Esophagus (tissue), 2 donors: ENCODE measurements around the gene ADCY4. TPM values are rescaled to one million over a fixed set of nuclear protein-coding genes. Genes with fewer than 3 reads are reported as not detected.
A peak's percentile ranks its signal among the peaks of the same experiment; 100 is the strongest.

Experiments
- H3K27ac ChIP-seq, 2 donors: one replicate each; pipeline ENCODE4 v1.5.1; 2013; ENCODE audit warnings: low read depth in 2 of 2, mild to moderate bottlenecking in 2 of 2, inconsistent platforms in 1 of 2, low read length in 1 of 2, moderate library complexity in 1 of 2
- H3K27me3 ChIP-seq, 2 donors: one replicate each; pipeline ENCODE4 v1.6.1; 2013; ENCODE audit warnings: low read length in 2 of 2, control low read depth in 1 of 2, mild to moderate bottlenecking in 1 of 2; ENCODE audit not compliant: insufficient read depth in 2 of 2, control insufficient read depth in 1 of 2
- H3K36me3 ChIP-seq, 2 donors: one replicate each; pipeline ENCODE4 v1.6.1; 2013; ENCODE audit warnings: low read length in 1 of 2; ENCODE audit not compliant: control insufficient read depth in 2 of 2, insufficient read depth in 2 of 2
- H3K4me1 ChIP-seq, 2 donors: one replicate each; pipeline ENCODE4 v1.6.1; 2013; ENCODE audit warnings: low read length in 1 of 2; ENCODE audit not compliant: control insufficient read depth in 2 of 2, insufficient read depth in 2 of 2
- H3K4me3 ChIP-seq, 2 donors: one replicate each; pipeline ENCODE4 v1.5.1; 2013; ENCODE audit warnings: low read length in 2 of 2, mild to moderate bottlenecking in 2 of 2, low read depth in 1 of 2, moderate library complexity in 1 of 2
- H3K9me3 ChIP-seq, 2 donors: one replicate each; pipeline ENCODE4 v1.6.1; 2013; ENCODE audit warnings: mild to moderate bottlenecking in 2 of 2, low read depth in 1 of 2, low read length in 1 of 2, moderate library complexity in 1 of 2; ENCODE audit not compliant: control insufficient read depth in 2 of 2, insufficient read depth in 1 of 2
- WGBS, 2 donors: extraction: QIAGEN DNeasy Blood & Tissue Kit; methylation state at CpG; one replicate each; pipeline ENCODE4 v1.1.7; 2013; 5-methylcytosine and 5-hydroxymethylcytosine counted together
- polyA plus RNA-seq, 2 donors: library from polyadenylated mRNA; stranded (reverse); fragments of 200-250 nt; gene quantifications; one replicate each; pipeline ENCODE4 v1.2.3, GENCODE V29; 2013
- donor health status: healthy with polysubstance abuse.
- donor health status: Bipolar disorder and iron deficiency.

ADCY4 gene
- polyA plus RNA-seq, 2 donors = 10.2 to 23.3 TPM

GRCh38 chr14:24367514-24368211, 32.8 kb upstream of the ADCY4 start, which contains the start of gene NFATC4:
Gene NFATC4, plus strand, starts transcription at chr14:24368184. Its CDS starts 157 bp downstream, at chr14:24368341.
- no peaks in the 10 kb centered on the region for H3K9me3 ChIP-seq
- peaks cover 0 to 2% of the 10 kb centered on the region in 2 donors for H3K27me3 ChIP-seq
- peak within 1 kb of the TSS; percentile 92 for H3K27ac ChIP-seq
- peak within 1 kb of the TSS; percentile 52 to 53 for H3K4me3 ChIP-seq
- H3K4me1 ChIP-seq = peaks cover 0 to 13% of the 10 kb centered on the region in 2 donors
- 4 to 8% methylated on average over 21 of the region's 21 CpGs for WGBS, 2 donors
- no peaks in the 10 kb centered on the region for H3K36me3 ChIP-seq

DNA sequence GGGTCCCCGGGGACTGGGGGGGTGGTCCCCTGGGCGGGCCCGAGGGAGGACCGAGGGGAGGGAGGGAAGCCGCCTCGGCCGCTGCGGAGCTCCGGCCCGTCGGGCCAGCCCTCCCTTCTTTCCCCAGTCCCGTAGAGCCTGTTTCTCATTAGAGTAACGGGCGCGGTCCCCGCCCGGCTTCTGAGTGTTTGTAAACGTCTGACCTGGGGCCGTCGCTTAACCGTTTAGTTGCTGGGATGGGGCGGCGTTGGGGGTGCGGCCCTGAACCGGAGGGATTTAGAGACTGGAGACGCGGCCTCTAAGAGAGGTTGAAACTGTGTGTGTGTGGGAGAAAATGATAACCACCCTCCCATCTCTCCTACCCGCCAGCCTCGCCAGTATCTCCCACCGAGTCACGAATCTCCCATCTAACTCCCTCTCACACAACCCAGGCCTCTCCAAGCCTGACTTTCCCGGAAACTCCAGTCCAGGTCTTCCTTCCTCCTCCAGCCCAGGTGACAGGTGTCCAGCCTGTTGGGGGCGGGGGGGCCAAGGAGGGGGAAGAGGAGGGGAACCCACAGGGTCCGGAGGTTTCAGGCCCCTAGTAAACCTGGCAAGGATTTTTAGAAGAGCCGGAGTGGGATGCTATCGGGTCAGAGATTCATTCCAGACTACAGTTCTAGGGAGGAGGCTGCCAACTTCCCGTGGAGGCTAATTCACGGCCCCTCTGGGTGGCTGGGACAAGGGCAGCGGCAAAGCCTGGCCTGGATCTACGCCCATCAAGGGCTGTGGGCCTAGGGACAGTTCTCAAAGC, 32.0 kb upstream of the ADCY4 start:
- H3K4me1 ChIP-seq = peaks cover 0 to 13% of the 10 kb centered on the region in 2 donors
- H3K27me3 ChIP-seq = peaks cover 0 to 2% of the 10 kb centered on the region in 2 donors
- H3K4me3 ChIP-seq = peak overlapping the region; percentile 52 to 53
- H3K9me3 ChIP-seq = no peaks in the 10 kb centered on the region
- 2 to 3% methylated on average over 40 of the region's 40 CpGs for WGBS, 2 donors
- no peaks in the 10 kb centered on the region for H3K36me3 ChIP-seq
- H3K27ac ChIP-seq = peak overlapping the region; percentile 92

- WGBS, 2 donors = 2 to 3% methylated on average over 16 of the region's 16 CpGs
Measured at GRCh38 chr14:24366413-24366720, 31.5 kb upstream of the ADCY4 start.

GRCh38 chr14:24365600-24366412, 30.9 kb upstream of the ADCY4 start:
- H3K4me3 ChIP-seq = peak overlapping the region; percentile 52 to 53
- 4% methylated on average over 28 of the region's 28 CpGs for WGBS, 2 donors
- H3K36me3 ChIP-seq = no peaks in the 10 kb centered on the region
- peaks cover 0 to 2% of the 10 kb centered on the region in 2 donors for H3K27me3 ChIP-seq
- H3K4me1 ChIP-seq = peaks cover 0 to 13% of the 10 kb centered on the region in 2 donors
- H3K9me3 ChIP-seq = no peaks in the 10 kb centered on the region
- H3K27ac ChIP-seq = peak overlapping the region; percentile 92

More at GRCh38 chr14:24366413-24366720, 31.5 kb upstream of the ADCY4 start:
- Histone ChIP-seq H3K27me3 (peaks cover 0 to 2% of the 10 kb centered on the region in 2 donors), H3K4me1 (peaks cover 0 to 13% of the 10 kb centered on the region in 2 donors), H3K4me3 (peak overlapping the region; percentile 52 to 53), H3K9me3 (no peaks in the 10 kb centered on the region), H3K36me3 (no peaks in the 10 kb centered on the region), H3K27ac (peak overlapping the region; percentile 92)

- Histone ChIP-seq H3K9me3 (no peaks in the 10 kb centered on the region), H3K27me3 (peaks cover 0 to 2% of the 10 kb centered on the region in 2 donors), H3K4me1 (peaks cover 0 to 13% of the 10 kb centered on the region in 2 donors), H3K4me3 (no peak overlapping the region), H3K36me3 (no peaks in the 10 kb centered on the region), H3K27ac (no peak overlapping the region)
- WGBS, 2 donors = 50 to 75% methylated on average over 1 of the region's 1 CpG
Measured at GRCh38 chr14:24364841-24365240, 30.0 kb upstream of the ADCY4 start.

DNA sequence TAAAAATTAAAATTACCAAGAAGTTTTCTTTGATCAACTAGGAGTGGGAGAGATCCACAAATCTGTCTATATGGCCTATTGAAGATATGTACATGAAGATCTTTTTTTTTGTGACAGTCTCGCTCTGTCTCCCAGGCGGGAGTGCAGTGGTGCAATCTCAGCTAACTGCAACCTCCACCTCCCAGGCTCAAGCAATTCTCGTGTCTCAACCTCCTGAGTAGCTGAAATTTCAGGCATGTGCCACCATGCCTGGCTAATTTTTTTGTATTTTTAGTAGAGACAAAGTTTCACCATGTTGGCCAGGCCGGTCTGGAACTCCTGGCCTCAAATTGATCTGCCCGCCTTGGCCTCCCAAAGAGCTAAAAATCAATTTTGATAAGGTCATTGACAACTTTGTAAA, 28.5 kb upstream of the ADCY4 start:
- 92 to 95% methylated on average over 5 of the region's 5 CpGs for WGBS, 2 donors
- Histone ChIP-seq H3K4me3 (no peak overlapping the region), H3K4me1 (peaks cover 0 to 11% of the 10 kb centered on the region in 2 donors), H3K9me3 (no peaks in the 10 kb centered on the region), H3K27me3 (peaks cover 0 to 2% of the 10 kb centered on the region in 2 donors), H3K27ac (no peak overlapping the region), H3K36me3 (no peaks in the 10 kb centered on the region)

GRCh38 chr14:24362241-24362960, 27.5 kb upstream of the ADCY4 start:
- no peaks in the 10 kb centered on the region for H3K27me3 ChIP-seq

DNA sequence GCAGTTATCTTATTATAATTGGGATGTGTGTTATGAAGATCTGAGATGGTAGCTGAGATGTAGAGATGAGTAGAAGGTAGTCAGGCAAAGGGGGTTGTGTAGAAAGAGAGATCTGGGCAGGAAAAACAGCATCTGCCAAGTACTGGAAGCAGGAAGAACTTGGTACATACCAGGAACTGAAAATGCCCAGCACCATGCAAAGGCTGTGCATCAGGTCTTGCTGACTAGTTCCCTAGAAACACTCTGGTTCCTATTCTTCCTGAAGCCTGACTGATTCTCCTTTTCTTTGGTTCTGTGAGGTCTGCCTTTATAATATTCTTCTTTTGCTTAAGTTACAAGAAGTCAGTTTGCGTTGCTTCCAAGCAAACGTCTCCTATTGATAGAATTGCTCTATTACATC, 26.5 kb upstream of the ADCY4 start:
- Histone ChIP-seq H3K4me3 (no peak overlapping the region), H3K27ac (no peak overlapping the region), H3K4me1 (no peaks in the 10 kb centered on the region), H3K36me3 (no peaks in the 10 kb centered on the region), H3K27me3 (no peaks in the 10 kb centered on the region), H3K9me3 (no peaks in the 10 kb centered on the region)
- 76 to 81% methylated on average over 2 of the region's 2 CpGs for WGBS, 2 donors

More at GRCh38 chr14:24362241-24362960, 27.5 kb upstream of the ADCY4 start:
- H3K4me1 ChIP-seq = peaks cover 0 to 5% of the 10 kb centered on the region in 2 donors
- no peaks in the 10 kb centered on the region for H3K9me3 ChIP-seq
- no peak overlapping the region for H3K27ac ChIP-seq
- no peaks in the 10 kb centered on the region for H3K36me3 ChIP-seq
- 55 to 57% methylated on average over 2 of the region's 2 CpGs for WGBS, 2 donors
- H3K4me3 ChIP-seq = no peak overlapping the region

DNA sequence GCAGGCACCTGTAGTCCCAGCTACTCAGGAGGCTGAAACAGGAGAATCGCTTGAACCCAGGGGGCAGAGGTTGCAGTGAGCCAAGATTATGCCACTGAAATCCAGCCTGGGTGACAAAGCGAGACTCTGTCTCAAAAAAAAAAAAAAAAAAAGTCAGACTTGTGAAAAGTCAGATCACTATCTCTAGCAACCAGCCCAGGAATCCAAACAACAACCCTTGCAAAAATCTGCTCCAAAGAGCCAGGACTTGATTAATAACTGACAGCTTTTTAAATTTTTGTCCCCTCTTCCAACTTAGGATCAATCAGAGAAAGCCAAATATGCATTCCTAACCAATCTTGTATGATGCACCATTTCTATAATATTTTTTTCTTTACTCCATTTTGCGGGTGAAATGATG, 25.4 kb upstream of the ADCY4 start:
- H3K4me3 ChIP-seq = no peak overlapping the region
- no peaks in the 10 kb centered on the region for H3K9me3 ChIP-seq
- H3K27me3 ChIP-seq = no peaks in the 10 kb centered on the region
- 89 to 99% methylated on average over 3 of the region's 3 CpGs for WGBS, 2 donors
- H3K27ac ChIP-seq = no peak overlapping the region
- H3K36me3 ChIP-seq = no peaks in the 10 kb centered on the region
- H3K4me1 ChIP-seq = no peaks in the 10 kb centered on the region
